Activated naive CD4-positive, alpha-beta T cell (primary cell): ENCODE measurements around the gene CFAP61.
"Not testable (repeated sequence)": the region's sequence is repeated elsewhere in the genome, so short reads cannot be mapped to it uniquely, and the experiment has no call there.

ENCODE experiments used
- DNase-seq, 4 experiments: peaks; one replicate each; lab custom pipeline; 2025; lab: John Stamatoyannopoulos, UW

CFAP61 gene

GRCh38 chr20:20052074-20052970 is at the start of gene CFAP61, which contains the start of gene CRNKL1:
Gene CFAP61, plus strand, starts transcription at chr20:20052532. Its CDS starts 4,122 bp downstream, at chr20:20056654.
Gene CRNKL1, minus strand, starts transcription at chr20:20052466. Its CDS starts 124 bp downstream, at chr20:20052342.
- DNase-seq = peak; percentile 87 to 95 (median 94)

- DNase-seq = no peak
Measured at GRCh38 chr20:20003031-20003954, 49.0 kb upstream of the CFAP61 start.

GRCh38 chr20:20003955-20004322 is 48.4 kb upstream of the CFAP61 start:
- not testable (repeated sequence) for DNase-seq

- DNase-seq = no peak
Measured at GRCh38 chr20:20005342-20005741, 47.0 kb upstream of the CFAP61 start.

- DNase-seq = no peak
Measured at GRCh38 chr20:20009784-20010253, 42.5 kb upstream of the CFAP61 start.

- DNase-seq = no peak
Measured at GRCh38 chr20:20010639-20011500, 41.5 kb upstream of the CFAP61 start.

- no peak for DNase-seq
Measured at GRCh38 chr20:20012541-20012940, 39.8 kb upstream of the CFAP61 start.

- DNase-seq = peak in 1 of 4 experiments; percentile 12
Measured at GRCh38 chr20:20014659-20015058, 37.7 kb upstream of the CFAP61 start.

GRCh38 chr20:20017001-20017843 is 35.1 kb upstream of the CFAP61 start, which contains the start of gene NAA20:
Gene NAA20, plus strand, starts transcription at chr20:20017362. Its CDS starts 35 bp downstream, at chr20:20017397.
- DNase-seq = peak; percentile 73 to 84 (median 80)

- DNase-seq = no peak
Measured at GRCh38 chr20:20017844-20018185, 34.5 kb upstream of the CFAP61 start.

GRCh38 chr20:20018366-20018765 is 34.0 kb upstream of the CFAP61 start:
- DNase-seq = no peak

GRCh38 chr20:20019123-20019522 is 33.2 kb upstream of the CFAP61 start:
- no peak for DNase-seq

- DNase-seq = no peak
Measured at GRCh38 chr20:20020908-20021307, 31.4 kb upstream of the CFAP61 start.

GRCh38 chr20:20021835-20022234 is 30.5 kb upstream of the CFAP61 start:
- no peak for DNase-seq

- no peak for DNase-seq
Measured at GRCh38 chr20:20022498-20022897, 29.8 kb upstream of the CFAP61 start.

- no peak for DNase-seq
Measured at GRCh38 chr20:20023395-20023794, 28.9 kb upstream of the CFAP61 start.

- no peak for DNase-seq
Measured at GRCh38 chr20:20024942-20025341, 27.4 kb upstream of the CFAP61 start.

GRCh38 chr20:20027284-20027683 is 25.0 kb upstream of the CFAP61 start:
- DNase-seq = no peak

GRCh38 chr20:20031790-20032189 is 20.5 kb upstream of the CFAP61 start:
- no peak for DNase-seq

- no peak for DNase-seq
Measured at GRCh38 chr20:20034486-20034885, 17.8 kb upstream of the CFAP61 start.
